T-helper 2 cell (primary cell): Measurements from ENCODE around the gene RABGAP1L.
"Not testable (repeated sequence)": the region's sequence is repeated elsewhere in the genome, so short reads cannot be mapped to it uniquely, and the experiment has no call there.

ENCODE experiments used
- DNase-seq, 5 experiments: peaks; one replicate each; pipeline versions ENCODE4 v3.0.0 to v3.0.0-alpha.2; 2012 to 2022

Gene RABGAP1L

DNA sequence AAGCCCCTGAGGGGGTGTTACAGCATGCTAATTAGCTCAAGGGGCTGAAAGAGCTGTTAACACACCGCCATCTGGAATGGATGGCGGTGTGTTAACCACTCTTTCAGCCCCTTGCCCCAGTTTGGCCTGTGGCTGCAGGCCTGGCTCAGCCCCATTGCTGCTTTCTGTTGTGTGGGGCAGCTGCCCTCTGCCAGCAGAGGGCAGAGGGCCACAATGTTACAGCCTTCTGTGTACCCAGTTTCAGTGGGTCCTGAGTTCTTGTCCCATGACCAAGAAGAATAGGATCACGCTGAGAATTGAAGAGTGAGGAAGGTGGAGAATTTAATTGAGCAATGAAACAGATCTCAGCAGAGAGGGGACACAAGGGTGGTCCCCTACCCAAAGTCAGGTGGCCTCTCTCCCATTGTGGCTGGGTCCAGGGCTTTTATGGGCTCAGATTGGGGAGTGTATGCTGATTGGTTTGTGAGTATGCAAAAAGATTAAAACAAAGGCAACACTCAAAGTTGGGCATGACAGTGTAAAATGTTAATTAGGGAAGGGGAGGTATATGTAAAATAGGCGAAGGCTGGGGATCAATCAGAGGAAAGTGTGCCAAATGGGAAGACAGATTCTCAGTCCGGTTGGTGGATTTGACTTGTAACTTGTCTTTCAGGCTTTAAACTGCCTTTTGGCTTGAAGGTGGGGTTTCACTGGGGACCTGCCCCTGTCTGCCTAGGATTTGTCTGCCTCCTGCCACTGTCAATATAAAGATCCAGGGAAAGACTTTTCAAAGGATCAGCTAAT, 142.2 kb downstream of the RABGAP1L start:
- DNase-seq: no peak

DNA sequence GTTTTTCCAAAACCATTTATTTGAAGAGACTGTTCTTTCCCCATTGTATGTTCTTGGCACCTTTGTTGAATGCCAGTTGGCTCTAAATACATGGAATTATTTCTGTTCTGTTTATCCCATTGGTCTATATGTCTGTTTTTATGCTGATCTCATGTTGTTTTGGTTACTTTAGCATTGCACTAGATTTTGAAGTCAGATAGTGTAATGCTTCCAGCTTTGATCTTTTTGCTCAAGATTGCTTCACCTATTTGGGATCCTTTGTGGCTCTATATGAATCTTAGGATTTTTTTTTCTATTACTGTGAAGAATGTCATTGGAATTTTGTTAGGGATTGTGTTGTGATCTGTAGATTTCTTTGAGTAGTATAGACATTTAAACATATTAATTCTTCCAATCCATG, 149.3 kb downstream of the RABGAP1L start:
- DNase-seq: no peak

DNA sequence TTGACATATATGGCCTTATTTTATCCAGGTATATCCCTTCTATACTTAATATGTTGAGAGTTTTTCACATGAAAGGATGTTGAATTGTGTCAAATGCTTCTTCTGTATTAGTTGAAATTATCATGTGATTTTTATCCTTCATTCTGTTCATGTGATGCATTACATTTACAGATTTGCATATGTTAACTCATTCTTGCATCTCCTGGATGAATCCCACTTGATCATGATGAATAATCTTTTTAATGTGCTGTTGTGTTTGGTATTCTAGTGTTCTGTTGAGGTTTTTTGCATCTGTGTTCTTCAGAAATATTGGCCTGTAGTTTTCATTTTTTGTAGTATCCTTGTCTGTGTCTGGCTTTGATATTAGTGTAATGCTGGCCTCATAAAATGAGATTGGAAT, 150.2 kb downstream of the RABGAP1L start:
- no peak for DNase-seq

DNA sequence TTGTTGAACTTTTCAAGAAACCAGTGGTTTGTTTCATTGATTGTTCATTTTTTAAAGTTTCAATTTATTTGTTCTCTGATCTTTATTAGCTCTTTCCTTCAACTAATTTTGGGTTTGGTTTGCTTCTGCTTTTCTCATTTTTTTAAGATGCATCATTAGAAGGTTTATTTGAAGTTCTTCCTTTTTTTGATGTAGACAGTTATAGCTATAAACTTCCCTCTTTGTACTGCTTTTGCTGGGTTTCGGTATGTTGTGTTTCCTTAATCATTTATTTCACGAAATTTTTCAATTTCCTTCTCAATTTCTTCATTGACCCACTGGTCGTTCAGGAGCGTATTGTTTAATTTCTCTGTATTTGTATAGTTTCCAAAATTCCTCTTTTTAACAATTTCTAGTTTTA, 155.1 kb downstream of the RABGAP1L start:
- DNase-seq: no peak

DNA sequence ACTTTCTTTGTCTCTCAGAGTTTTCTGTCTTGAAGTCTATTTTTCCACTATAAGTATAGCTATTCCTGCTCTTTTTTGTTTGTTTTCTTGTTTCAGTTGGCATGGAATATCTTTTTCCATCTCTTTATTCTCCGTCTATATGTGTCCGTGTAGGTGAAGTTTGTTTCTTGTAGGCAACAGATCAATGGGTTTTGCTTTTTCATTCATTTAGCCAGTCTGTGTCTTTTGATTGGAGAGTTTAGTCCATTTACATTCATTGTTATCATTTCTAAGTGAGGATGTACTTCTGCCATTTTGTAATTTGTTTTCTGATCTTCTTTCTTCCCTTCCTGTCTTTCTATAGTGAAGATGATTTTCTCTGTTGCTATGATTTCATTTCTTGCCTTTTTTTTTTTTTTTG, 155.9 kb downstream of the RABGAP1L start:
- no peak for DNase-seq

DNA sequence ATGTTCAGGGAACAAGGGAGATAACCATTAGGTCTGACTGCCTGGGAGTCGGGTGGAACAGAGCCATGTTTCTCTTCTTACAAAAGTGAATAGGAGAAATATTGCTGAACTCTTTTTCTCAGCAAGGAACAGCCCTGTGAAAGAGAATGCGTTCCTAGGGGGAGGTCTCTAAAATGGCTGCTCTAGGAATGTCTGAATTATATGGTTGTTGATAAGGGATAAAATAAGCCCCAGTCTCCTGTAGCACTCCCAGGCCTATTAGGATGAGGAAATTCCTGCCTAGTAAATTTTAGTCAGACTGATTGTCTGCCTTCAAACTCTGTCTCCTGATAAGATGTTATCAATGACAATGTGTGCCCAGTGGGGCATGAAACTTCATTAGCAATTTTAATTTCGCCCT, 161.6 kb downstream of the RABGAP1L start:
- not testable (repeated sequence) for DNase-seq

DNA sequence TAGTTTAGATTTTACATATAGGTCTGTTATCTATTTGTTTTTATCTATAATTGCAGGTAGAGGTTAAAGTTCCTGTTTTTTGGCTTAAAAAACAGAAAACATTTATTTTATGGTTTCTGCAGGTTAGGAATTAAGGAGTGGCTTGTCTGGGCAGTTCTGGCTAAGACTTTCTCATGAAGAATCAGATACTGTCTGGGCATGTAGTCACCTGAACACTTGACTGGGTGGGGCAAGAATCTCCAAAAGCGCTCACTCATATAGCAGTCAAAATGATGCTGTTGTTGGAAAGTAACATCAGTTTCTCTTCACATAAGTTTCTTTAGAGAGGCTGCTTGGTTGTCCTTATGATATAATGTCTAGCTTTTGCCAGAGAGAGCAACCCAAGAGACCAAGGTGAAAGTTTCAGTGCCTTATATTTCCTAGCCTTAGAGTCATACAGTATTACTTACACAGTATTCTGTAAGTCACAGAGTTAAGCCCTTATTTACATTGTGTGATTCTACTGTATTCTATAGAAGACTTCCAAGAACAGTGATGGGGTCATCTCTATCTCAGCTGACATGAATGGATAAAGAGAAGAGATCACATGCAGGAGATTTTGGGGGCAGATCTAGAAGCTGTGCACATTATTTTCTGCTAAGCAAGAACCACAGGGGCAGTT, 163.0 kb downstream of the RABGAP1L start:
- no peak for DNase-seq

DNA sequence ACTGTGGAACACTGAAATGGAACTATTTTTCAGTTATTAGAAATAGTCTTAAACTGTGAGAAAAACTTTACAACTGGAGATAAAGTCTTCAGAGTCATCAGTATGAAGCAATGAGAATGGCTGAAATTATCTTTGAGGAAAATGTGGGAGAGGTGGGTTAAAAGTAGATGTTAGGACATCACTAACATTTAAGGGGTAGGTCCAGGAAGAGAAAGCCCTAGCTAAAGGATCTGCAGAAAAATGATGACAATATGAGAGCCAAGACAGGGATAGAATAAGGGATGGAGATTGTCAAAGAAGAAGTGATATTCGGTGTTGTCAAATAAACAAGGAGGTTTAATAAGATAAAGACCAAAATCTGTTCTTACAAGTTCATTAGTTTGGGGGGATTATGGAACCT, 165.2 kb downstream of the RABGAP1L start:
- no peak for DNase-seq

DNA sequence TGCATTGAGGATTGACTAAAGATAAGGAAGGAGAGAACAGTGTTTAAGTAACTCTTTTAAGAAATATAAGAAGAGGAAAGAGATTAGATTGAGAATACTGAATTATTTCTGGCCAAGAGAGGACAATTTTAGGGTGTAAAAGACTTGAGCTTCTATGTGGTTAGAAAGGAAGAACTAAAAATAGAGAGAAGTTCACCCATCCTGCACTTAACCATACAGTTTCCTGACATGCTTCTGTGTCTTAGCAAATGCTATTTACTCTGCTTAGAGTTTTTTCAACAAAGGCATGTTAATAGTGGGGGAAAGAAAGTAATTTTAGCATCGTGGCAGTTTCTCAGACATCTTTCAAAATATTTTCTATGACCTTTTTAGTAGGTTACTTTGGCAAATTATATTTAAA, 165.6 kb downstream of the RABGAP1L start:
- no peak for DNase-seq

DNA sequence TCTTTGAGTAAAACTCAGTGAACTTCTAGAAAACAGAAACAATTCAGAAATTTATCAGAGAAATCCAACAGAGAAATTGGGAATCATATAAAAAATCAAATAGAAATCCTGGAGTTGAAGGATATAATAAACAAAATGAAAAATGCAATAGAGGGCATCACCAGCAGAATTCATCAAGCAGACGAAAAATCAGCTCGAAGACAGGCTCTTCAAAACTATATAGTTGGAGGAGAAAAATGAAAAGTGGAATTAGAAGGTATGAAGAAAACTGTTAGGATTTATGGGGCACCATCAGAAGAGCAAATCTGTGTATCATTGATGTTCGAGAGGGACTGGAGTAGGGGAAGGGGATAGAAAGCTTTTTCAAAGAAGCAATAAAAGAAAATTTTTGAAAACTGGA, 167.0 kb downstream of the RABGAP1L start:
- no peak for DNase-seq

DNA sequence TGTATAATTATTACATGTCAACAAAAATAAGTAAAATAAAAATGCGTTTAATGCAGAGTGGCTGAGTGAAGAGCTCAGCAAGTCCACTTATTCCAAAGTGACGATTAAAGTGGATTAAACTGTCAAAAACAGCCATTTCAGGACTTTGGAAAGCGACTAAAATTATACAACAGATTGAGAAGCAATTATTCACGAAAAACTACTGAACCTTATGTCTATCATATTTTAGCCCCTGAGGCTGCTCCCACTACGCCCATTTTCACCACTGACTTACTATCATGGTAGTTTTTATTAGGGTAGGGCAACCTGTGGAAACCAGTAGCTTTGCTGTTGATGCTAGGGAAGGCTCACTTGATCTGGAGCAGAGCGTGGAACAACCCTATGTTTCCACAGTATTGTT, 174.1 kb downstream of the RABGAP1L start:
- DNase-seq: no peak

DNA sequence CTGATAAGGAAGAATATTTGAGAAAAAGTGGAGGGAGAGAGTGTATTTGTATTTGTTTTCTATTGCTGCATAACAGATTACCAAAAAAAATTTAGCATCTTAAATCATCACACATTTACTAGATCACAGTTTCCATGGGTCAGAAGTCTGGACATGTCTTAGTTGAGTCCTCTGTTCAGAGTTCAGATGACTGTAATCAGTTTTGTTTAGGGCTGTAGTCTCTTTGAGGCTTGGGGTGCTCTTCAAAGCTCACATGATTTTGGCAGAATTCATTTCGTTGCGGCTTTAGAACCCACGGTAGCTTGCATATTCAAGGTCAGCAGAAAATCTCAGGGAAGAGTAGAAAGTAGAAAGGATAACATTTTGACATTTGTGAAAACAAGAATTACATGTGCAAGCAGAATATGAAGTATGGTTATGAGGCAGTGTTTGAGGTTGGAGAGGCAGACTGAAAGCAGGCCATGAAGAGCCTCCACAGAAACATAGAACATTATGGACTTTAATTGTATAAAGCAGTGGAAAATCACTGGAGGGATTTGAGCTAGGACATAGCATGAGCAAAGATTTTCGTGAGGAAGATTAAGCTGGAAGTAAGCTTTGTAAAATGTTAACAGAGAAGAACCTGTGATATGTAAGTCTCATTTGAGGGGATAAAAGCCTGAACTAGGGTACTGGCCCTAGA, 177.8 kb downstream of the RABGAP1L start:
- no peak for DNase-seq

DNA sequence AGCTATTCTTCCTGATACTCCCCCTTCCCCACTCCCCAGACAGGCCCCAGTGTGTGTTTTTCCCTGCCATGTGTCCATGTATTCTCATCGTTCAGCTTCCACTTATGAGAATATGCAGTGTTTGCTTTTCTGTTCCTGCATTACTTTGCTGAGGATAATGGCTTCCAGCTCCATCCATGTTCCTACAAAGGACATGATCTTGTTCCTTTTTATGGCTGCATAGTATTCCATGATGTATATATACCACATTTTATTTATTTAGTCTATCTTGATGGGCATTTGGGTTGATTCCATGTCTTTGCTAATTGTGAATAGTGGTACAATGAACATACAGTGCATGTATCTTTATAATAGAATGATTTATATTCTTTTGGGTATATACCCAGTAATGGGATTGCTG, 181.1 kb downstream of the RABGAP1L start:
- not testable (repeated sequence) for DNase-seq

DNA sequence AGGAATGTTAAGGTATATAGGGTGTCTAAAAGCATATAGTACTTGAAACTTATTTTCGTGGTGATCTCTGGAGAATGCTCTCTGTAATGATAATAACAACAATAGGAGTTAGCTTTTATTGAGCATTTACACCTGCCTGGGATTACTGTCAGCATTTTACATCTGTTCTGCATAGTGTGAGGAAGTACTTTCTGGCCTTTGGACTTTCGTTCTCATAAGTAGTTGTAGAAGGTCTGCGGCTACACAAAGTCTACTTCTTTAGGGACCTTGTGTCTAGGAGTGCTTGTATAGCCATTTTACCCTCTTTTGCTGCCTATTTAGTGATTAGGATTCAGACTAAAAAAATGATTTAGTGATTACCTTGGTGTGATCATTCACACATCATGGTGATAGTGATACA, 184.8 kb downstream of the RABGAP1L start:
- DNase-seq: no peak

DNA sequence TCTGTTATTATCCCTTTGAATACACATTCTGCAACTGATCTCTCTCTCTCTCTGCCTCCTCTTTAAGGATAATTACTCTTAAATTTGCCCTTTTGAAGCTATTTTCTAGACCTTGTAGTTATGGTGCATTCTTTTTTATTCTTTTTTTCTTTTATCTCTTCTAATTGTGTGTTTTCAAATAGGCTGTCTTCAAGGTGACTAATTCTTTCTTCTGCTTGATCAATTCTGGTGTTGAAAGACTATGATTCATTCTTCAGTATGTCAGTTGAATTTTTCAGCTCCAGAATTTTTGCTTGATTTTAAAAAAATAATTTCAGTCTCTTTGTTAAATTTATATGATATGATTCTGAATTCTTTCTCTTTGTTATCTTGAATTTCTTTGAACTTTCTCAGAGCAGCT, 192.8 kb downstream of the RABGAP1L start:
- DNase-seq: no peak

DNA sequence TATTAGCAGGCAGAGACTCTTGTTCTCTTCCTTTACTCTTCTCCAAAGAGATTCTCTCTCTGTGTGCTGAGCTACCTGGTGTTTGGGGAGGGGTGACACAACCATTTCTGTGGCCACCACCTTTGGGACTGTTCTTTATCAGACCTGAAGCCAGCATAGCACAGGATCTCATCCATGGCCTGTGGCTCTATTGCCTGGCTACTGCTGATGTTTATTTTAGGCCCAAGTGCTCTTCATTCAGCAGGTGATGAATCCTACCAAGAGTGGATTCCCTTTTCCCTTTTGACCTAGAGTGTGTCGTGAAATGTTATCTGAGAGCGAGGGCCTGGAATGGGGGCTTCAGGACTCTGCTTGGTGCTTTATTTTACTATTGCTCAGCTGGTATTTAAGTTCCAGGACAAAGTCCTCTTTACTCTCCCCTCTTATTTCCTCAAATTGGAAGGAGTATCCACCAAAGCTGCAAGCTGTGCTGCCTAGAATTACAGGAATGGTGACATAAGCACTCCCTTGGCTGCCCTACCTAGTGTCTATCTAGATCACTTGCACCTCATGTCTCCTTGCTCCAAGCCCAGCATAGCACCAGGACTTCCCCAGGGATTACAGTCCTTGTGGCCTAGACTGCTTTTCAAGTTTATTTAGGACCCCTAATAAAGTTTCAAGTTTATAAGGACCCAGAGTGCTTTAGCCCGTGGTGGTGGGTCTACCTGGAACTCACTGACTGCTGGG, 193.7 kb downstream of the RABGAP1L start:
- DNase-seq: no peak

DNA sequence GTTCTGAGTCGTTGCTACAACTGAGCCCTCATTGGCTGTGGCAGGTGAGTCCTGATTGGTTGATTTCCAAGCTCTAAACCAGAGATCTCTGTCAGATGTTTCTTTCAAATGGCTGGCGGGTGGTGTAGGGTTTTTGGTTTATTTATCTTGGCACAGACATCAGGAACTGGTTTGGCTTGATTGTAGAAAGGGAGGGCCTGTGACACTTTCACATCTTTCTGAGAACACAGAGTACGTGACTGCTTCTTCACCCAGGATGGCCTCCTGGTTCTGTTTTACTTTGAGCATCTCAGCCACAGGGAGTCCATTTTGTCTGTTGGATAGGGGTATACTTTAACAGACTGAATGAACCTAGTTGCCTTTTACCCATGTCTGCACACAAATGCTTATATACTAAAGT, 199.0 kb downstream of the RABGAP1L start:
- no peak for DNase-seq

DNA sequence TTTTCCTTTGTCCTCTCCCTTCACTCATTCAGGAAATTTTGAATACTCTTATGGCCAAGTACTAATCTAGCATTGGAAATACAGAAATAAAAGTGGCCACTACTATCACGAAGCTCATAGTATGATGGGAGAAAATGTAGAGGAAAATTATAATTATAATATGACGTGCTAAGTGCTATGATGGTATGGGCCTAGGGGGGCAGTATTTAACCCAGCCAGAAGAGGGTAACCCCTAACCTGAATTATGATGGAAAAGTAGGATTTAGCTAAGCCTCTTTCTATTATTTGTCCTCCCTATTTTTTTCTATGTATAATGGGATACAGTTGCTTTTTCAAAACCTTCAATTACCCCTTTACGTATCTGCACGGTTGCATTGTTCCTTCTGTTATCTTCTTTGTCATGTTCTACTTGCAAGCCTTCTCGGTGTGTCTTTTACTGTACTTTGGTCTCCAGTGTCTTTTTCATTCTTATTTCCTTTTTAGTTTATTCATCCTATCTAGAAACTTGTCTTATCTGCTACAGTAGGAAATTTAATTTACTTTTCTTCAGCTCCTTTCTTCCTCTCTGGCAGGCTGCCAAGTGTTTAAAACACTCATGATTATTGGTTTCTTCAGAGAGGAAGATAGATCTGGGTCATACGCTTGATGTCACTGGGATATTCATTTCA, 199.6 kb downstream of the RABGAP1L start:
- DNase-seq: no peak

DNA sequence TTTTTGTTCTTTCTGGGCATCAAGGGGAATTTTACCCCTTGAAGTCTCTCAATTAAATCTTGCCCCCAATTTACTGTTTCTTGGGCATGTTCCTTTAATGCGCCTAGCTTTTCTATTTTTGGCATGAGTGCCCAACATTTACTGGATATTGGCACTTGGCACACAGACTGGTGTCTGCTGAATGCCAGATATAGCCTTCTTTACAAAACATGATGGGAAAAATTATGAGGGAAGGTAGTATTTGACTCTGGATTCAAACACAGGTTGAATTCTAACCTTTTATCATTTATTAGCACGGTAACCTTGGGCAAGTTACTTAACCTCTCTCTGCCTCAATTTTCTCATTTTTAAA, 200.1 kb downstream of the RABGAP1L start:
- no peak for DNase-seq

DNA sequence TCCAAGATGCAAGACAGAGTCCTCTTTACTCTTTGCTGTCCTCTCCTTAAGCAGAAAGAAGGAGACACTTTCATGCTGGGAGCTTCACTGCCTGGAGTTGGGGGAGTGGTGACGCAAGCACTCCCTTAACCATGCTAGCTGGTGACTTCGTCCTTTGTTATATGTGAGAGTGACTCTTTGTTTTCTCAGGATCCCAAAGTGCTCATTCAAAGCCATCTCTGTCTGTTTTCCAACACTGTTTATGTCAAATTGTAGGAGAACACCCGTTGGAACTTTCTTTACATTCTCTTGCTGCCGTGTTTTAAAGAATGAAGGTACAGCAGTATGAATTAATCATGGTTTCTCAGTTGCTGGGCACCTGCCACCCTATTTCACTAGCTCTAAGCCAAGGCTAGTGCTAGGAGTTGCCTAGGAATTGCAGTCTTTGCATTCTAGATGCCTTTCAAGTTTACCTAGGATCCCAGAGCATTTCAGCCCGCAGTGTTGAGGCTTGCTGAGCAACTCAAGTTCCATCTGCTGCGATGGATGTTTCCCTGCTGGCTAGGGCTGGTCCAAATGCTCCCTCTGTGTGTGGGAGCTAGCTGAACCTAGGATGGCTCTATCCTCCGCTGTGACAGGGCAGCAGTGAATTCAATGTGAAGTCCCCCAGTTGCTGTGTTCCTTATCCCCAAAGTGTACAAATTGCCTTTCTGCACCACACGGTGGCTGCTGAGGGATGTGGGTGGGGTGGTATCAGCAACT, 205.8 kb downstream of the RABGAP1L start:
- DNase-seq: no peak

DNA sequence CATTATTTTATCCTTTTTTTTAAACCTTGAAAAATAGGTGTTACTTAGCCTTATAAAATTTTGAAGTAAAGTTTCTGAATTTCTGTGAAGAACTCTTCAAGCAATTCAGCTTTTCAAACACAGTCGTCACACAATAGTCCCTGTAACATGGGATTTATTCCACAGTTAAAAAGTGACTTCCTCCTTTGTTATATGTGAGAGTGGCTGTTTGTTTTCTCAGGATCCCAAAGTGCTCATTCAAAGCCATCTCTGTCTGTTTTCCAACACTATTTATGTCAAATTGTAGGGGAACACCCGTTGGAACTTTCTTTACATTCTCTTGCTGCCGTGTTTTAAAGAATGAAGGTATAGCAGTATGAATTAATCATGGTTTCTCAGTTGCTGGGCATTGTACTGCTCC, 207.6 kb downstream of the RABGAP1L start:
- DNase-seq: no peak

DNA sequence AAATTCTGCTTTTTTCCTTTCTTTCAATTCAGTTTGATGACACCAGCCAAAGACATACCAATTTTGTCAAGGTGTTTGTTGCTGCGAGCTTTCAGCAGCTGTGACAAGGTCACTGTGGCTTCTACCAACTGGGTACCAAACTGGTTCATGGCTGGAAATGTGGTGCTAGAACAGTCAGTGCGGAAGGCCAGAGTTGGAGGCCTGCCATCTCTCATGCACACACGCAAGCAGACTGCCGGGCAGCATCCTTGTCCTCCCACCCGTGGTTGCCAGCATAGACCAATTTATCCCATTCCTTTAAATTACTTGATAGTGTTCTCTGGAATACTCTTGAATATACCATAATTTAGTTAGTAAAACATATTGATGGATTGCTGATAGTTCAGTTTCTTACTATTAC, 208.6 kb downstream of the RABGAP1L start:
- DNase-seq: no peak
